PC-9 (cell line): Measurements from ENCODE around the gene MCF2L. TPM values are rescaled to one million over a fixed set of nuclear protein-coding genes. Genes with fewer than 3 reads are reported as not detected.
A peak's percentile ranks its signal among the peaks of the same experiment; 100 is the strongest.

Experiments
- BruUV-seq: library from RNA; stranded (reverse); fragments of 400-500 nt; replicated peaks from 2 replicates; lab custom pipeline; 2021; lab: Mats Ljungman, UMichigan
- CTCF ChIA-PET: fragments of 300-600 bp; sonication (Branson Sonifier 250); formaldehyde crosslinking; loops from one replicate; lab custom pipeline; 2022; ENCODE audit warnings: antibody characterized with exemption; lab: Charles Lee
- POLR2A ChIA-PET: fragments of 300-600 bp; sonication (Branson Sonifier 250); formaldehyde crosslinking; loops from one replicate; lab custom pipeline; 2022; ENCODE audit warnings: antibody characterized with exemption; ENCODE audit not compliant: unreplicated experiment; lab: Charles Lee
- DNase-seq, 2 experiments: peaks; one replicate each; pipeline versions ENCODE4 v3.0.0 to v3.0.0-alpha.2; 2015 to 2022; ENCODE audit warnings: mixed read lengths in 1 of 2
- H2AFZ ChIP-seq: fragments of 200-600 bp; sonication (generic); 2 replicates; pipeline ENCODE4 v1.8.1; 2017; ENCODE audit warnings: antibody characterized with exemption
- H3F3A ChIP-seq: fragments of 200-600 bp; sonication (generic); 2 replicates; pipeline ENCODE4 v1.8.1; 2017; ENCODE audit warnings: antibody characterized with exemption, mild to moderate bottlenecking, low read depth; ENCODE audit not compliant: insufficient read depth
- H3K27ac ChIP-seq: fragments of 200-600 bp; sonication (generic); 2 replicates; pipeline ENCODE4 v1.6.1; 2016; ENCODE audit warnings: mixed run types
- H3K27me3 ChIP-seq: fragments of 200-600 bp; sonication (generic); 2 replicates; pipeline ENCODE4 v1.6.1; 2016; ENCODE audit warnings: low read depth, mixed run types; ENCODE audit not compliant: insufficient read depth
- H3K36me3 ChIP-seq: fragments of 200-600 bp; sonication (generic); 2 replicates; pipeline ENCODE4 v1.6.1; 2016; ENCODE audit warnings: low read depth, mixed run types
- H3K4me1 ChIP-seq: fragments of 200-600 bp; sonication (generic); replicated peaks from 2 replicates; pipeline ENCODE4 v1.6.1; 2016; ENCODE audit warnings: mixed run types; ENCODE audit not compliant: insufficient read depth
- H3K4me2 ChIP-seq: fragments of 200-600 bp; sonication (generic); 2 replicates; pipeline ENCODE4 v1.6.1; 2017; ENCODE audit warnings: mixed run types
- H3K4me3 ChIP-seq: fragments of 200-600 bp; sonication (generic); 2 replicates; pipeline ENCODE4 v1.6.1; 2016; ENCODE audit warnings: mixed run types
- H3K79me2 ChIP-seq: fragments of 200-600 bp; sonication (generic); 2 replicates; pipeline ENCODE4 v1.6.1; 2017; ENCODE audit warnings: low read depth, mixed run types
- H3K9me2 ChIP-seq: fragments of 200-600 bp; sonication (generic); 2 replicates; pipeline ENCODE4 v1.8.1; 2017; ENCODE audit warnings: mild to moderate bottlenecking; ENCODE audit not compliant: insufficient read depth
- H3K9me3 ChIP-seq: fragments of 200-600 bp; sonication (generic); 2 replicates; pipeline ENCODE4 v1.8.1; 2016; ENCODE audit warnings: low read depth; ENCODE audit not compliant: insufficient read depth
- H4K20me1 ChIP-seq: fragments of 200-600 bp; sonication (generic); 2 replicates; pipeline ENCODE4 v1.8.1; 2017; ENCODE audit not compliant: insufficient read depth
- EZH2 ChIP-seq: fragments of 200-600 bp; sonication (generic); IDR thresholded peaks from 2 replicates; pipeline ENCODE4 v1.8.0; 2017; ENCODE audit warnings: antibody characterized with exemption, low read depth
- intact Hi-C: fragments of 100-400 bp; cut with micrococcal nuclease; formaldehyde crosslinking; loops from one replicate; pipeline ENCODE4 v1.10.0; 2022; ENCODE audit not compliant: unreplicated experiment
- total RNA-seq: library from RNA; stranded (reverse); gene quantifications from 2 replicates; pipeline ENCODE4 v1.2.3, GENCODE V29; 2021
- TF ChIP-seq, protein P1 (sequence below): fragments of 200-600 bp; sonication (generic); conservative IDR thresholded peaks from 2 replicates; pipeline ENCODE4 v1.6.1; 2017; ENCODE audit warnings: mixed run types, antibody characterized with exemption, mild to moderate bottlenecking, moderate library complexity

Gene MCF2L
- total RNA-seq, 1 experiment from 2014 or later, result 28.2 TPM

DNA sequence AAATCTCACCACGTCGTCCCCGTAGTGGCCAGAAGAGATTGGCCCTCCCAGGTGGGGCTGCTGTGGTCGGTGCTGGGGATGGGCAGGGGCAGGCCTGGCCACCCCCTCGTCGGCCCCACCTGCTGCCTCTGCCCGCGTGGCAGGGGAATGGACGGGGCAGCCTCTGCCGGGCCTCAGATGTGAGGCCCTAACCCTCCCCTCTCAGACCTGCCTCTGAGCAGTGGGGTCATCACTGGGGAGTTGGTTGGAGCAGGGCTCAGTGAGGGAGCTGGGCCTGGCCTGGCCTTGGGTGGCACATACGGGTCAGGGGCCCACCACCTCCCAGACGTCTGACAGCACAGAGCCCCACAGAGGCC lies 41.5 kb downstream of the MCF2L start:
- no peaks in the 10 kb centered on the region for H3K36me3 ChIP-seq
- peaks cover 19% of the 10 kb centered on the region; the same call in 1 of the 2 replicates for H3K79me2 ChIP-seq
- peaks cover 37% of the 10 kb centered on the region for H3K4me1 ChIP-seq
- DNase-seq, result no peak
- H3K9me3 ChIP-seq, result no peaks in the 10 kb centered on the region
- BruUV-seq, result no TSS peak
- H3K27ac ChIP-seq, result no peak overlapping the region
- H3K9me2 ChIP-seq, result no peaks in the 10 kb centered on the region
- H3F3A ChIP-seq, result peaks cover 23% of the 10 kb centered on the region; the same call in 1 of the 2 replicates
- ChIA-PET POLR2A (no interaction called here), CTCF (no interaction called here)
- intact Hi-C loops, result no loop called here
- H2AFZ ChIP-seq, result no peak overlapping the region
- no peaks in the 10 kb centered on the region for H3K27me3 ChIP-seq
- H4K20me1 ChIP-seq, result no peaks in the 10 kb centered on the region
- TF ChIP-seq, protein P1, sequence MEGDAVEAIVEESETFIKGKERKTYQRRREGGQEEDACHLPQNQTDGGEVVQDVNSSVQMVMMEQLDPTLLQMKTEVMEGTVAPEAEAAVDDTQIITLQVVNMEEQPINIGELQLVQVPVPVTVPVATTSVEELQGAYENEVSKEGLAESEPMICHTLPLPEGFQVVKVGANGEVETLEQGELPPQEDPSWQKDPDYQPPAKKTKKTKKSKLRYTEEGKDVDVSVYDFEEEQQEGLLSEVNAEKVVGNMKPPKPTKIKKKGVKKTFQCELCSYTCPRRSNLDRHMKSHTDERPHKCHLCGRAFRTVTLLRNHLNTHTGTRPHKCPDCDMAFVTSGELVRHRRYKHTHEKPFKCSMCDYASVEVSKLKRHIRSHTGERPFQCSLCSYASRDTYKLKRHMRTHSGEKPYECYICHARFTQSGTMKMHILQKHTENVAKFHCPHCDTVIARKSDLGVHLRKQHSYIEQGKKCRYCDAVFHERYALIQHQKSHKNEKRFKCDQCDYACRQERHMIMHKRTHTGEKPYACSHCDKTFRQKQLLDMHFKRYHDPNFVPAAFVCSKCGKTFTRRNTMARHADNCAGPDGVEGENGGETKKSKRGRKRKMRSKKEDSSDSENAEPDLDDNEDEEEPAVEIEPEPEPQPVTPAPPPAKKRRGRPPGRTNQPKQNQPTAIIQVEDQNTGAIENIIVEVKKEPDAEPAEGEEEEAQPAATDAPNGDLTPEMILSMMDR, result no peak
- no peak for TF ChIP-seq EZH2
- H3K4me2 ChIP-seq, result no peak overlapping the region
- no peak overlapping the region for H3K4me3 ChIP-seq

GRCh38 chr13:113013303-113013702 lies 44.3 kb downstream of the MCF2L start:
- Histone ChIP-seq H3K27me3 (no peaks in the 10 kb centered on the region), H3K36me3 (no peaks in the 10 kb centered on the region), H3K27ac (peak overlapping the region; percentile 63), H2AFZ (peak overlapping the region; percentile 63; the same call in 1 of the 2 replicates), H3F3A (peaks cover 21% of the 10 kb centered on the region; the same call in 1 of the 2 replicates), H3K9me2 (no peaks in the 10 kb centered on the region), H3K79me2 (peaks cover 19% of the 10 kb centered on the region; the same call in 1 of the 2 replicates), H4K20me1 (no peaks in the 10 kb centered on the region), H3K9me3 (no peaks in the 10 kb centered on the region), H3K4me1 (peaks cover 39% of the 10 kb centered on the region), H3K4me2 (peak overlapping the region; percentile 77), H3K4me3 (peak overlapping the region; percentile 27; the same call in 1 of the 2 replicates)
- ChIA-PET POLR2A (interaction anchor here (0.5 kb wide), 1 partner anchor 784 kb away, joined by 4 read pairs; no protein-coding TSS in a partner anchor), CTCF (no interaction called here)
- intact Hi-C loops, result loop anchor here (1.0 kb wide), 2 partner anchors 9 to 11 kb away; no protein-coding TSS in a partner anchor
- TF ChIP-seq EZH2, result no peak
- TF ChIP-seq, protein P1, result no peak
- peak; percentile 81 to 97 for DNase-seq
- BruUV-seq, result no TSS peak

GRCh38 chr13:113013878-113014751 lies 45.1 kb downstream of the MCF2L start:
- H3K27me3 ChIP-seq, result no peaks in the 10 kb centered on the region
- no peak overlapping the region; the same call in 1 of the 2 replicates for H3K4me3 ChIP-seq
- ChIA-PET CTCF (no interaction called here), POLR2A (interaction anchor here (0.5 kb wide), 1 partner anchor 785 kb away, joined by 4 read pairs; no protein-coding TSS in a partner anchor)
- H4K20me1 ChIP-seq, result no peaks in the 10 kb centered on the region
- no peaks in the 10 kb centered on the region for H3K9me2 ChIP-seq
- H2AFZ ChIP-seq, result no peak overlapping the region
- H3K36me3 ChIP-seq, result no peaks in the 10 kb centered on the region
- H3K9me3 ChIP-seq, result no peaks in the 10 kb centered on the region
- peak overlapping the region; percentile 63 for H3K27ac ChIP-seq
- intact Hi-C loops, result loop anchor here (1.0 kb wide), 2 partner anchors 8 to 12 kb away; no protein-coding TSS in a partner anchor
- no TSS peak for BruUV-seq
- peaks cover 29% of the 10 kb centered on the region for H3F3A ChIP-seq
- TF ChIP-seq, protein P1, result no peak
- no peak for TF ChIP-seq EZH2
- H3K79me2 ChIP-seq, result peaks cover 19% of the 10 kb centered on the region; the same call in 1 of the 2 replicates
- H3K4me1 ChIP-seq, result peaks cover 39% of the 10 kb centered on the region
- peak overlapping the region; percentile 77 for H3K4me2 ChIP-seq
- no peak for DNase-seq
